ENCODE results near the gene IVNS1ABP.

IVNS1ABP gene

DNA sequence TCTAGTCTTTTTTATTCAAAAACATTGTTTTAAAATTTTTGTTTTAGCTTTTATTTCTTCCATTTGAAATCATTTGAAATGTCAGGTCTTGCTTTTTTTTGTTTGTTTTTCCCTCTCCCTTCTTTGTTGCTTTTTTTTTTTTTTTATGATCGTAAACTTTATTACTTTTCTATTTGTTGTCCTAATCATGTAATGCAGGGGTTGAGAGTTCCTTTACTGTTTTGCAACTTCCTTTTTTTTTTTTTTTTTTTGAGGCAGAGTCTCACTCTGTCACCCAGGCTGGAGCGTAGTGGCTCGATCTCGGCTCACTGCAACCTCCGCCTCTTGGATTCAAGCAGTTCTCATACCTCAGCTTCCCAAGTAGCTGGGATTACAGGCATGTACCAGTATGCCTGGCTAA, 24.8 kb downstream of the IVNS1ABP start:
- H3K27me3 ChIP-seq (ENCODE audit: control insufficient read depth, low read length), result no peaks in the 10 kb centered on the region
- no peak overlapping the region for H3K4me2 ChIP-seq (ENCODE audit: low read length)
- H3K27ac ChIP-seq (ENCODE audit: low read depth, low read length), result no peak overlapping the region
- H3K79me2 ChIP-seq (ENCODE audit: control insufficient read depth, low read length), result no peaks in the 10 kb centered on the region
- no peaks in the 10 kb centered on the region for H3K4me1 ChIP-seq (ENCODE audit: control insufficient read depth, low read length)
- peaks cover 39% of the 10 kb centered on the region for H3K36me3 ChIP-seq (ENCODE audit: control insufficient read depth, low read length)
- no peaks in the 10 kb centered on the region for H3K9me3 ChIP-seq (ENCODE audit: control insufficient read depth, insufficient read depth, low read length)
- no peaks in the 10 kb centered on the region for H4K20me1 ChIP-seq (ENCODE audit: control insufficient read depth, insufficient read depth, low read depth, low read length)
- H3F3A ChIP-seq (ENCODE audit: control insufficient read depth, insufficient read depth), result peaks cover 21% of the 10 kb centered on the region; the same call in 1 of the 2 replicates
- H3K4me3 ChIP-seq (ENCODE audit: low read length), result no peak overlapping the region
- H3K9me2 ChIP-seq (replicated peaks; ENCODE audit: control insufficient read depth, low read length), result no peaks in the 10 kb centered on the region
- TF ChIP-seq EZH2phosphoT487 (IDR thresholded peaks at IDR 0.05; ENCODE audit: borderline replicate concordance, low read length), result no peak
- TF ChIP-seq, protein P1, sequence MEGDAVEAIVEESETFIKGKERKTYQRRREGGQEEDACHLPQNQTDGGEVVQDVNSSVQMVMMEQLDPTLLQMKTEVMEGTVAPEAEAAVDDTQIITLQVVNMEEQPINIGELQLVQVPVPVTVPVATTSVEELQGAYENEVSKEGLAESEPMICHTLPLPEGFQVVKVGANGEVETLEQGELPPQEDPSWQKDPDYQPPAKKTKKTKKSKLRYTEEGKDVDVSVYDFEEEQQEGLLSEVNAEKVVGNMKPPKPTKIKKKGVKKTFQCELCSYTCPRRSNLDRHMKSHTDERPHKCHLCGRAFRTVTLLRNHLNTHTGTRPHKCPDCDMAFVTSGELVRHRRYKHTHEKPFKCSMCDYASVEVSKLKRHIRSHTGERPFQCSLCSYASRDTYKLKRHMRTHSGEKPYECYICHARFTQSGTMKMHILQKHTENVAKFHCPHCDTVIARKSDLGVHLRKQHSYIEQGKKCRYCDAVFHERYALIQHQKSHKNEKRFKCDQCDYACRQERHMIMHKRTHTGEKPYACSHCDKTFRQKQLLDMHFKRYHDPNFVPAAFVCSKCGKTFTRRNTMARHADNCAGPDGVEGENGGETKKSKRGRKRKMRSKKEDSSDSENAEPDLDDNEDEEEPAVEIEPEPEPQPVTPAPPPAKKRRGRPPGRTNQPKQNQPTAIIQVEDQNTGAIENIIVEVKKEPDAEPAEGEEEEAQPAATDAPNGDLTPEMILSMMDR (IDR thresholded peaks at IDR 0.05; ENCODE audit: low read depth, low read length, poor library complexity, severe bottlenecking), result no peak

DNA sequence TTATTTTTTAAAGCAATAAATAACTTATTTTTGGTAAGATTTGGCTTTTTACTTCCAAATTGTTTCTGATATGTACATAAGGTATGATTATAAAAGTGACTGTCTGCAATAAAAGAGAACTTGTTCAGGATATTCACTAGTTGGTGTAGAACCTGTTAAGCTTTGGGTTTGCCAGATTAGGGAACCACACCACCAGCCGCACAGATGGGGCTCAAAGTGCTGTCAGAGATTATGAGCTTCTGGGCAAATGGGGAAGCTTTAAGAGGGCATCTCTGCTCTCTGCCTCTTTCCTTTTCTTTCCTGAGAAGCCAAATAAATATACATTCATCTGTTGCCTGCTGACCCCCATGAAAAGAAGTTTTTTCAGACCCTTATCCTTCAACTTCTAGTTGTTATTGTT, 25.4 kb downstream of the IVNS1ABP start:
- Histone ChIP-seq H3K27ac (ENCODE audit: low read depth, low read length) (no peak overlapping the region), H3F3A (ENCODE audit: control insufficient read depth, insufficient read depth) (peaks cover 21% of the 10 kb centered on the region; the same call in 1 of the 2 replicates), H3K79me2 (ENCODE audit: control insufficient read depth, low read length) (no peaks in the 10 kb centered on the region), H3K36me3 (ENCODE audit: control insufficient read depth, low read length) (peaks cover 33% of the 10 kb centered on the region), H3K4me2 (ENCODE audit: low read length) (no peak overlapping the region), H3K9me2 (replicated peaks; ENCODE audit: control insufficient read depth, low read length) (no peaks in the 10 kb centered on the region), H3K9me3 (ENCODE audit: control insufficient read depth, insufficient read depth, low read length) (no peaks in the 10 kb centered on the region), H3K4me1 (ENCODE audit: control insufficient read depth, low read length) (no peaks in the 10 kb centered on the region), H3K27me3 (ENCODE audit: control insufficient read depth, low read length) (no peaks in the 10 kb centered on the region), H3K4me3 (ENCODE audit: low read length) (no peak overlapping the region), H4K20me1 (ENCODE audit: control insufficient read depth, insufficient read depth, low read depth, low read length) (no peaks in the 10 kb centered on the region)
- TF ChIP-seq, protein P1 (IDR thresholded peaks at IDR 0.05; ENCODE audit: low read depth, low read length, poor library complexity, severe bottlenecking), result no peak

DNA sequence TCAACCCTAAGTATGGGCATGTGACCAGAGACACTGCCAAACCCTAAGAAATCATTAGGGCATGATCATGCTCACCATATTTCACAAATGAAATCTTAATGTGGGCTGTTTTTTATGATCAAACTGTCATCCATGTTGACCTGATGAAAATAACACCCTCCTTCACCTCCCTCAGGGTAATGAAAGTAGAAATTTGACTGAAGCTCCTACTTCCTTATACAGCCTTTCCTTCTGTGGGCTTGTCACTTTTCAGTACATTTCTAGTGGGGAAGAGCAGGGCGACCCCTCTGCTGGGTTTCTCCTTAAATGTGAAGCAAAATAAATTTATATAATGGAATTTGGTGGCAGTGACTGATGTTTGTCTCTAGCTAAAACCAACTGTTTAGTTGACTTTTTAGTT, 25.9 kb downstream of the IVNS1ABP start:
- H3K36me3 ChIP-seq (ENCODE audit: control insufficient read depth, low read length), result peaks cover 28% of the 10 kb centered on the region
- no peaks in the 10 kb centered on the region for H3K9me2 ChIP-seq (replicated peaks; ENCODE audit: control insufficient read depth, low read length)
- H3K79me2 ChIP-seq (ENCODE audit: control insufficient read depth, low read length), result no peaks in the 10 kb centered on the region
- H4K20me1 ChIP-seq (ENCODE audit: control insufficient read depth, insufficient read depth, low read depth, low read length), result no peaks in the 10 kb centered on the region
- no peak overlapping the region for H3K4me3 ChIP-seq (ENCODE audit: low read length)
- no peaks in the 10 kb centered on the region for H3K9me3 ChIP-seq (ENCODE audit: control insufficient read depth, insufficient read depth, low read length)
- H3K4me1 ChIP-seq (ENCODE audit: control insufficient read depth, low read length), result no peaks in the 10 kb centered on the region
- H3K4me2 ChIP-seq (ENCODE audit: low read length), result no peak overlapping the region
- no peaks in the 10 kb centered on the region for H3K27me3 ChIP-seq (ENCODE audit: control insufficient read depth, low read length)
- peaks cover 16% of the 10 kb centered on the region; the same call in 1 of the 2 replicates for H3F3A ChIP-seq (ENCODE audit: control insufficient read depth, insufficient read depth)
- no peak overlapping the region for H3K27ac ChIP-seq (ENCODE audit: low read depth, low read length)
- TF ChIP-seq EZH2phosphoT487 (IDR thresholded peaks at IDR 0.05; ENCODE audit: borderline replicate concordance, low read length), result no peak
- TF ChIP-seq, protein P1 (IDR thresholded peaks at IDR 0.05; ENCODE audit: low read depth, low read length, poor library complexity, severe bottlenecking), result no peak

DNA sequence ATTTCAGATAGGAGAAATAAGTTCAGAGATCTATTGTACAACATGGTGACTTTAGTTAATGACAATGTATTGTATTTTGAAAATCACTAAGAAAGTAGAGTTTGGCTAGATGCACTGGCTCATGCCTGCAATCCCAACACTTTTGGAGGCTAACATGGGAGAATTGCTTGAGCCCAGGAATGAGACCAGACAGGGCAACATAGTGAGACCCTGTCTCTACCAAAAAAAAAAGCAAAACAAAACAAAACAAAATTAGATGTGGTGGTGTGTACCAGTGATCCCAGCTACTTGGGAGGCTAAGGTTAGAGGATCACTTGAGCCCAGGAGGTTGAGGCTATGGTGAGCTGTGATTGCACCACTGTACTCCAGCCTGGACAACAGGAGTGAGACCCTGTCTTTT, 27.2 kb downstream of the IVNS1ABP start:
- no peaks in the 10 kb centered on the region for H3K9me3 ChIP-seq (ENCODE audit: control insufficient read depth, insufficient read depth, low read length)
- no peaks in the 10 kb centered on the region for H3K79me2 ChIP-seq (ENCODE audit: control insufficient read depth, low read length)
- H3K4me2 ChIP-seq (ENCODE audit: low read length), result no peak overlapping the region
- H3K27ac ChIP-seq (ENCODE audit: low read depth, low read length), result no peak overlapping the region
- H3K4me3 ChIP-seq (ENCODE audit: low read length), result no peak overlapping the region
- peaks cover 15% of the 10 kb centered on the region for H3K36me3 ChIP-seq (ENCODE audit: control insufficient read depth, low read length)
- H3K4me1 ChIP-seq (ENCODE audit: control insufficient read depth, low read length), result no peaks in the 10 kb centered on the region
- TF ChIP-seq, protein P1 (IDR thresholded peaks at IDR 0.05; ENCODE audit: low read depth, low read length, poor library complexity, severe bottlenecking), result no peak
- TF ChIP-seq EZH2phosphoT487 (IDR thresholded peaks at IDR 0.05; ENCODE audit: borderline replicate concordance, low read length), result no peak
- H4K20me1 ChIP-seq (ENCODE audit: control insufficient read depth, insufficient read depth, low read depth, low read length), result no peaks in the 10 kb centered on the region
- peaks cover 15% of the 10 kb centered on the region; the same call in 1 of the 2 replicates for H3F3A ChIP-seq (ENCODE audit: control insufficient read depth, insufficient read depth)
- H3K27me3 ChIP-seq (ENCODE audit: control insufficient read depth, low read length), result no peaks in the 10 kb centered on the region
- no peaks in the 10 kb centered on the region for H3K9me2 ChIP-seq (replicated peaks; ENCODE audit: control insufficient read depth, low read length)
